ENCODE data around the gene ZNF592. TPM values are rescaled to one million over a fixed set of nuclear protein-coding genes. Genes with fewer than 3 reads are reported as not detected.

ZNF592 gene
- polyA plus RNA-seq, 1 donor from 2014 or later, result 3.9 TPM

DNA sequence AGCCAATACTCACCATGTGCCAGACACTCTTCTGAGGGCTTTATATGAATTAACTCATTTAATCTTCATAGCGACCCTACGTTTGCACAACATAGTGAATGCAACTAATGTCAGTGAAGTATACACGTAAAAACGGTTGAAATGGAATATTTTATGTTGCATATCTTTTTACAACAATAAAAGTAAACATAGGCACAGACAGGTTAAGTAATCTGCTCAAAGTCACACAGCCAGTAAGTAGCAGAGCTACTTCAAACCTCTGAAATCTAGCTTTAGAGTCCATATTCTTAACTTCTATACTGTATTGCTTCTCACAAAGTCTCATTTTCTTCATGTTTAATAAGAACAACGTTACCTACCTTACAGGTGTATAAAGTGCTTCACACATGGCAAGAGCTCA, 34.0 kb upstream of the ZNF592 start:
- TF ChIP-seq EP300 (conservative IDR thresholded peaks at IDR 0.05; ENCODE audit: poor library complexity, severe bottlenecking), result no peak
- TF ChIP-seq REST (IDR thresholded peaks at IDR 0.05; ENCODE audit: borderline replicate concordance), result no peak
- TF ChIP-seq SMC3 (conservative IDR thresholded peaks at IDR 0.05; ENCODE audit: poor library complexity), result no peak
- no peak for TF ChIP-seq EZH2 (IDR thresholded peaks at IDR 0.05; ENCODE audit: borderline replicate concordance, insufficient read depth, low read length, poor library complexity, severe bottlenecking)
- no peak for TF ChIP-seq TAF1 (IDR thresholded peaks at IDR 0.05; ENCODE audit: low read depth)
- no peak for TF ChIP-seq MXI1 (conservative IDR thresholded peaks at IDR 0.05; ENCODE audit: poor library complexity, severe bottlenecking)
- no peak for TF ChIP-seq CTCF (IDR thresholded peaks at IDR 0.05; ENCODE audit: poor library complexity, severe bottlenecking)
- TF ChIP-seq RAD21 (conservative IDR thresholded peaks at IDR 0.05), result no peak
- no peak for TF ChIP-seq POLR2AphosphoS5 (IDR thresholded peaks at IDR 0.05)
- Histone ChIP-seq H3K9me2 (ENCODE audit: insufficient read depth, low read length) (no peaks in the 10 kb centered on the region), H3K27ac (ENCODE audit: low read length) (no peak overlapping the region), H3K4me2 (ENCODE audit: low read length) (peak overlapping the region; percentile 79), H3K79me2 (replicated peaks; ENCODE audit: insufficient read depth, low read length) (peaks cover 49% of the 10 kb centered on the region), H3K9me3 (ENCODE audit: low read length) (no peaks in the 10 kb centered on the region), H3F3A (ENCODE audit: insufficient read depth, low read length, poor library complexity, severe bottlenecking) (no peaks in the 10 kb centered on the region), H2AFZ (ENCODE audit: low read depth, low read length) (no peak overlapping the region), H3K4me3 (ENCODE audit: low read length) (peak overlapping the region; percentile 90), H4K20me1 (ENCODE audit: insufficient read depth) (no peaks in the 10 kb centered on the region), H3K27me3 (ENCODE audit: insufficient read depth, low read depth, low read length) (no peaks in the 10 kb centered on the region), H3K36me3 (ENCODE audit: insufficient read depth, low read length) (no peaks in the 10 kb centered on the region), H3K9ac (ENCODE audit: low read length) (peak overlapping the region; percentile 84)

DNA sequence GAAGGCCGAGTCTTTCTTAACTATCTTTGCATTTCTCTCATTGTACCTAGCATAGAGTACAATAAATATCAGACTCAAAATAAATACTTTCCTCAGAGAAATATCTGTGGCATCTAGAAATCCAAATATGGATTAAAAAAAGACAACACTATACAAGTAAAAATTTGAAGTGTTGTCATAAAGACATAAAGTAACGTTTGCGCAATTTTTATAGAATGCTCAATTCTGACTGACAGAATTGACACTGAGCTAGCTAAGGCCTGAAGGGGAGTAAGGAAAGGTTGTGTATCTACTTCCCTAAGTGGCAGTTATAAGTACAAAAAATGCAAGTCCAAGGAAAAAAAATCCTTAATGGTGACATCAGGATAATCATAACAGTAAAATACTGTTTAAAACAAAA, 33.6 kb upstream of the ZNF592 start:
- Histone ChIP-seq H3K4me3 (ENCODE audit: low read length) (peak overlapping the region; percentile 90), H3K27ac (ENCODE audit: low read length) (no peak overlapping the region)

More for the DNA sequence above, 33.6 kb upstream of the ZNF592 start:
- H3K27me3 ChIP-seq (ENCODE audit: insufficient read depth, low read depth, low read length), result no peaks in the 10 kb centered on the region
- no peaks in the 10 kb centered on the region for H3K9me3 ChIP-seq (ENCODE audit: low read length)
- peak overlapping the region; percentile 84 for H3K9ac ChIP-seq (ENCODE audit: low read length)
- TF ChIP-seq TAF1 (IDR thresholded peaks at IDR 0.05; ENCODE audit: low read depth) (no peak), POLR2AphosphoS5 (IDR thresholded peaks at IDR 0.05) (no peak), MXI1 (conservative IDR thresholded peaks at IDR 0.05; ENCODE audit: poor library complexity, severe bottlenecking) (no peak), EZH2 (IDR thresholded peaks at IDR 0.05; ENCODE audit: borderline replicate concordance, insufficient read depth, low read length, poor library complexity, severe bottlenecking) (no peak), SMC3 (conservative IDR thresholded peaks at IDR 0.05; ENCODE audit: poor library complexity) (no peak), CTCF (IDR thresholded peaks at IDR 0.05; ENCODE audit: poor library complexity, severe bottlenecking) (no peak), RAD21 (conservative IDR thresholded peaks at IDR 0.05) (no peak), REST (IDR thresholded peaks at IDR 0.05; ENCODE audit: borderline replicate concordance) (no peak), EP300 (conservative IDR thresholded peaks at IDR 0.05; ENCODE audit: poor library complexity, severe bottlenecking) (no peak)
- H3K4me2 ChIP-seq (ENCODE audit: low read length), result peak overlapping the region; percentile 79
- no peak overlapping the region for H2AFZ ChIP-seq (ENCODE audit: low read depth, low read length)
- H3K36me3 ChIP-seq (ENCODE audit: insufficient read depth, low read length), result no peaks in the 10 kb centered on the region
- no peaks in the 10 kb centered on the region for H3K9me2 ChIP-seq (ENCODE audit: insufficient read depth, low read length)
- H4K20me1 ChIP-seq (ENCODE audit: insufficient read depth), result no peaks in the 10 kb centered on the region
- H3K79me2 ChIP-seq (replicated peaks; ENCODE audit: insufficient read depth, low read length), result peaks cover 49% of the 10 kb centered on the region
- no peaks in the 10 kb centered on the region for H3F3A ChIP-seq (ENCODE audit: insufficient read depth, low read length, poor library complexity, severe bottlenecking)
